IMR-90 (cell line): Measurements from ENCODE around the gene IRS2. TPM values are rescaled to one million over a fixed set of nuclear protein-coding genes. Genes with fewer than 3 reads are reported as not detected.

Experiments used
- ATAC-seq: fragments of 200-7000 bp; cut with Tn5 transposase; 2 replicates; pipeline ENCODE4 v1.9.1; 2020; ENCODE audit warnings: low read depth, mild to moderate bottlenecking, moderate library complexity
- BruUV-seq: library from RNA; stranded (reverse); fragments of 400-500 nt; replicated peaks from 2 replicates; lab custom pipeline; 2021; lab: Mats Ljungman, UMichigan
- CTCF ChIA-PET: fragments of 300-600 bp; formaldehyde crosslinking; extraction: SDS; loops from one replicate; lab custom pipeline; 2021; ENCODE audit warnings: antibody characterized with exemption; lab: Yijun Ruan, JAX
- POLR2A ChIA-PET: fragments of 300-600 bp; sonication (Branson Sonifier 250); formaldehyde crosslinking; loops from one replicate; lab custom pipeline; 2022; ENCODE audit warnings: antibody characterized with exemption; ENCODE audit not compliant: unreplicated experiment; lab: Charles Lee
- DNase-seq: peaks from one replicate; pipeline ENCODE4 v3.0.0; 2013
- H2AFZ ChIP-seq: replicated peaks from 2 replicates; pipeline ENCODE3; 2013; ENCODE audit warnings: low read length, mild to moderate bottlenecking; ENCODE audit not compliant: poor library complexity
- H2AK5ac ChIP-seq: 2 replicates; pipeline ENCODE4 v1.6.1; 2013; ENCODE audit warnings: low read depth, low read length, inconsistent platforms
- H2AK9ac ChIP-seq: replicated peaks from 2 replicates; pipeline ENCODE3; 2013; ENCODE audit warnings: mild to moderate bottlenecking, low read depth, low read length, moderate library complexity; ENCODE audit not compliant: poor library complexity
- H2BK120ac ChIP-seq: 2 replicates; pipeline ENCODE4 v1.6.1; 2013; ENCODE audit warnings: low read depth, low read length, inconsistent platforms
- H2BK15ac ChIP-seq: 3 replicates; pipeline ENCODE4 v1.6.1; 2013; ENCODE audit warnings: low read depth, low read length, inconsistent platforms
- H2BK20ac ChIP-seq: 2 replicates; pipeline ENCODE4 v1.6.1; 2013; ENCODE audit warnings: low read depth, mild to moderate bottlenecking, inconsistent platforms, low read length, moderate library complexity
- H2BK5ac ChIP-seq: 2 replicates; pipeline ENCODE4 v1.6.1; 2013; ENCODE audit warnings: mild to moderate bottlenecking, low read depth, low read length, inconsistent platforms; ENCODE audit not compliant: poor library complexity, severe bottlenecking
- H3K14ac ChIP-seq: replicated peaks from 2 replicates; pipeline ENCODE4 v1.6.1; 2013; ENCODE audit warnings: low read depth, low read length, inconsistent platforms
- H3K18ac ChIP-seq: 2 replicates; pipeline ENCODE4 v1.6.1; 2013; ENCODE audit warnings: low read depth, low read length, control low read depth
- H3K23ac ChIP-seq: 2 replicates; pipeline ENCODE4 v1.6.1; 2013; ENCODE audit warnings: low read depth, low read length, inconsistent platforms
- H3K27ac ChIP-seq: 2 replicates; pipeline ENCODE4 v1.5.1; 2013; ENCODE audit warnings: mild to moderate bottlenecking, control low read depth, low read length; ENCODE audit not compliant: insufficient read depth
- H3K27me3 ChIP-seq: 2 replicates; pipeline ENCODE4 v1.6.1; 2013; ENCODE audit warnings: low read length; ENCODE audit not compliant: control insufficient read depth, insufficient read depth
- H3K36me3 ChIP-seq: 2 replicates; pipeline ENCODE4 v1.6.1; 2013; ENCODE audit warnings: low read length, mixed read lengths; ENCODE audit not compliant: control insufficient read depth, insufficient read depth
- H3K4ac ChIP-seq: 2 replicates; pipeline ENCODE4 v1.6.1; 2013; ENCODE audit warnings: low read depth, low read length, inconsistent platforms
- H3K4me1 ChIP-seq: 2 replicates; pipeline ENCODE4 v1.6.1; 2013; ENCODE audit warnings: low read length, mixed read lengths; ENCODE audit not compliant: control insufficient read depth, insufficient read depth
- H3K4me2 ChIP-seq: 2 replicates; pipeline ENCODE4 v1.6.1; 2013; ENCODE audit warnings: low read depth, mild to moderate bottlenecking, control low read depth, low read length, moderate library complexity
- H3K4me3 ChIP-seq: 2 replicates; pipeline ENCODE4 v1.5.1; 2013; ENCODE audit warnings: low read depth, mild to moderate bottlenecking, control low read depth, low read length, moderate library complexity; ENCODE audit not compliant: insufficient read depth
- H3K56ac ChIP-seq: 2 replicates; pipeline ENCODE4 v1.6.1; 2013; ENCODE audit warnings: low read length, inconsistent platforms; ENCODE audit not compliant: insufficient read depth; ENCODE audit errors: extremely low read depth
- H3K79me1 ChIP-seq, 2 experiments: 2 replicates each; pipeline ENCODE4 v1.6.1; 2013; ENCODE audit warnings: low read length in 2 of 2, inconsistent platforms in 1 of 2, low read depth in 1 of 2
- H3K9ac ChIP-seq: 2 replicates; pipeline ENCODE4 v1.6.1; 2013; ENCODE audit warnings: low read depth, low read length, control low read depth
- H3K9me1 ChIP-seq: 2 replicates; pipeline ENCODE4 v1.6.1; 2013; ENCODE audit warnings: low read length, inconsistent platforms; ENCODE audit not compliant: insufficient read depth
- H3K9me3 ChIP-seq: 2 replicates; pipeline ENCODE4 v1.6.1; 2013; ENCODE audit warnings: low read length; ENCODE audit not compliant: control insufficient read depth, insufficient read depth
- H4K20me1 ChIP-seq: 2 replicates; pipeline ENCODE4 v1.6.1; 2013; ENCODE audit warnings: low read length, inconsistent platforms; ENCODE audit not compliant: insufficient read depth
- H4K5ac ChIP-seq: 2 replicates; pipeline ENCODE4 v1.6.1; 2013; ENCODE audit warnings: mild to moderate bottlenecking, low read depth, low read length, control low read depth
- H4K8ac ChIP-seq, 2 experiments: 2 replicates each; pipeline ENCODE4 v1.6.1; 2013; ENCODE audit warnings: low read depth in 2 of 2, low read length in 2 of 2, control low read depth in 1 of 2, inconsistent platforms in 1 of 2
- H4K91ac ChIP-seq: 2 replicates; pipeline ENCODE4 v1.6.1; 2013; ENCODE audit warnings: low read depth, low read length, inconsistent platforms; ENCODE audit not compliant: insufficient read depth
- BHLHE40 ChIP-seq: fragments of 150-350 bp; IDR thresholded peaks from 2 replicates; pipeline ENCODE4 v1.6.1; 2016; ENCODE audit warnings: mild to moderate bottlenecking, low read depth, low read length
- CEBPB ChIP-seq: IDR thresholded peaks from 2 replicates; pipeline ENCODE4 v1.6.1; 2012; ENCODE audit warnings: low read depth, low read length, improper control_type of control experiment
- CHD1 ChIP-seq: IDR thresholded peaks from 2 replicates; pipeline ENCODE4 v1.6.1; 2012; ENCODE audit warnings: low read depth, low read length, improper control_type of control experiment
- CTCF ChIP-seq: conservative IDR thresholded peaks from 2 replicates; pipeline ENCODE4 v1.5.1; 2012; ENCODE audit warnings: mild to moderate bottlenecking, low read depth, low read length, improper control_type of control experiment
- ELK1 ChIP-seq: fragments of 150-350 bp; IDR thresholded peaks from 2 replicates; pipeline ENCODE4 v1.6.1; 2016; ENCODE audit warnings: low read depth, mild to moderate bottlenecking, low read length, moderate library complexity, borderline replicate concordance
- FOS ChIP-seq: fragments of 150-350 bp; IDR thresholded peaks from 2 replicates; pipeline ENCODE4 v1.6.1; 2016; ENCODE audit warnings: low read depth, low read length
- MAFK ChIP-seq: IDR thresholded peaks from 2 replicates; pipeline ENCODE4 v1.6.1; 2012; ENCODE audit warnings: low read depth, low read length, improper control_type of control experiment
- MAZ ChIP-seq: IDR thresholded peaks from 2 replicates; pipeline ENCODE4 v1.6.1; 2012; ENCODE audit warnings: low read depth, mild to moderate bottlenecking, low read length, improper control_type of control experiment, moderate library complexity, borderline replicate concordance
- MXI1 ChIP-seq: IDR thresholded peaks from 2 replicates; pipeline ENCODE4 v1.6.1; 2012; ENCODE audit warnings: low read depth, mild to moderate bottlenecking, low read length, moderate library complexity, borderline replicate concordance
- NFE2L2 ChIP-seq: fragments of 150-350 bp; IDR thresholded peaks from 2 replicates; pipeline ENCODE4 v1.6.1; 2016; ENCODE audit warnings: low read depth, mild to moderate bottlenecking, low read length
- POLR2A ChIP-seq: IDR thresholded peaks from 2 replicates; pipeline ENCODE4 v1.6.1; 2012; ENCODE audit warnings: mild to moderate bottlenecking, low read depth, low read length
- RAD21 ChIP-seq: IDR thresholded peaks from 2 replicates; pipeline ENCODE4 v1.6.1; 2012; ENCODE audit warnings: low read length, improper control_type of control experiment
- RCOR1 ChIP-seq: IDR thresholded peaks from 2 replicates; pipeline ENCODE4 v1.6.1; 2012; ENCODE audit warnings: mild to moderate bottlenecking, low read length, improper control_type of control experiment; ENCODE audit not compliant: insufficient replicate concordance
- SMC3 ChIP-seq: fragments of 150-350 bp; IDR thresholded peaks from 2 replicates; pipeline ENCODE4 v1.6.1; 2016; ENCODE audit warnings: low read depth, mild to moderate bottlenecking, antibody characterized with exemption, low read length, moderate library complexity
- USF2 ChIP-seq: fragments of 150-350 bp; IDR thresholded peaks from 2 replicates; pipeline ENCODE4 v1.6.1; 2017; ENCODE audit warnings: mild to moderate bottlenecking, antibody characterized with exemption, low read length, low read depth
- WGBS, 2 experiments: methylation state at CpG; one replicate each; pipeline versions ENCODE4 v1.1.5 to v1.1.7; 2013; ENCODE audit warnings: missing lambda C conversion rate in 2 of 2; ENCODE audit not compliant: insufficient read length in 1 of 2; ENCODE audit errors: extremely low coverage in 2 of 2; 5-methylcytosine and 5-hydroxymethylcytosine counted together
- dilution Hi-C: fragments of 300-500 bp; cut with HindIII; formaldehyde crosslinking; loops from one replicate; pipeline ENCODE4 v1.14.3; 2018; ENCODE audit warnings: low sequenced_read_pairs; ENCODE audit not compliant: unreplicated experiment
- in situ Hi-C: fragments of 300-500 bp; cut with MboI; formaldehyde crosslinking; loops from 3 replicates; pipeline ENCODE4 v1.14.3; 2019; ENCODE audit warnings: low sequenced_read_pairs, inconsistent platforms, mixed read lengths
- intact Hi-C: fragments of 100-400 bp; cut with micrococcal nuclease; formaldehyde crosslinking; loops from 2 replicates; pipeline ENCODE4 v1.10.0; 2022
- polyA plus RNA-seq, 3 experiments: library from polyadenylated mRNA; depleted of rRNA; stranded (reverse); fragments of >200 nt; gene quantifications; 2 replicates each; pipeline ENCODE4 v1.2.3, GENCODE V29; 2012; ENCODE audit warnings: low replicate concordance in 1 of 3
- total RNA-seq: library from RNA; depleted of rRNA; stranded (reverse); fragments of >200 nt; gene quantifications from 2 replicates; pipeline ENCODE4 v1.2.3, GENCODE V29; 2012

Gene IRS2
- total and polyA plus RNA-seq, 2 of the 4 experiments (the other 2 are of a cell fraction) = 0.36 to 1.4 TPM

- no peak overlapping the region for H2AK5ac ChIP-seq
- no peak overlapping the region for H4K91ac ChIP-seq
- H4K8ac ChIP-seq = no peak overlapping the region
- H3K14ac ChIP-seq = no peak overlapping the region
- no peaks in the 10 kb centered on the region for H3K9me1 ChIP-seq
- TF ChIP-seq BHLHE40 (no peak), MAFK (no peak), MXI1 (no peak), CTCF (no peak), ELK1 (no peak), NFE2L2 (no peak), SMC3 (no peak), RAD21 (no peak), MAZ (no peak), POLR2A (no peak), CEBPB (no peak), CHD1 (no peak), RCOR1 (no peak), FOS (no peak), USF2 (no peak)
- H3K4me2 ChIP-seq = no peak overlapping the region
- H3K4ac ChIP-seq = no peak overlapping the region
- DNase-seq = no peak
- ATAC-seq = no peak
- no peaks in the 10 kb centered on the region for H3K79me1 ChIP-seq
- intact Hi-C loops = no loop called here
- no peak overlapping the region for H3K56ac ChIP-seq
- ChIA-PET POLR2A (no interaction called here), CTCF (no interaction called here)
- no peaks in the 10 kb centered on the region for H3K36me3 ChIP-seq
- H2BK15ac ChIP-seq = no peak overlapping the region
- H2BK20ac ChIP-seq = no peak overlapping the region
- no TSS peak for BruUV-seq
- no peak overlapping the region for H3K23ac ChIP-seq
- no peaks in the 10 kb centered on the region for H3K9me3 ChIP-seq
- dilution Hi-C loops = no loop called here
- no peak overlapping the region for H2AK9ac ChIP-seq
- H3K4me3 ChIP-seq = no peak overlapping the region
- H4K5ac ChIP-seq = no peak overlapping the region
- no peak overlapping the region for H3K27ac ChIP-seq
- no peak overlapping the region for H2BK5ac ChIP-seq
- no peak overlapping the region for H3K18ac ChIP-seq
- H2AFZ ChIP-seq = no peak overlapping the region
- no peaks in the 10 kb centered on the region for H3K4me1 ChIP-seq
- H4K20me1 ChIP-seq = no peaks in the 10 kb centered on the region
- H3K27me3 ChIP-seq = peaks cover 15% of the 10 kb centered on the region
- in situ Hi-C loops = no loop called here
- 93% methylated on average over 7 of the region's 13 CpGs; no CpG with 5 or more reads in 1 of the 2 experiments for WGBS, 2 experiments
- H3K9ac ChIP-seq = no peak overlapping the region
- no peak overlapping the region for H2BK120ac ChIP-seq
Measured at GRCh38 chr13:109737046-109737573, 49.3 kb downstream of the IRS2 start.
